Loucy (cell line): ENCODE data around the gene SPTB.

ENCODE experiments used
- H2AFZ ChIP-seq: fragments of 200-600 bp; sonication (generic); 2 replicates; pipeline ENCODE4 v1.6.0; 2016; ENCODE audit warnings: antibody characterized with exemption, mild to moderate bottlenecking, low read length, moderate library complexity
- H3F3A ChIP-seq: fragments of 200-600 bp; 2 replicates; pipeline ENCODE4 v1.6.0; 2016; ENCODE audit warnings: antibody characterized with exemption, low read depth, mild to moderate bottlenecking
- H3K27me3 ChIP-seq: fragments of 200-600 bp; sonication (generic); 2 replicates; pipeline ENCODE4 v1.6.1; 2014; ENCODE audit warnings: low read length, mild to moderate bottlenecking; ENCODE audit not compliant: insufficient read depth, poor library complexity, severe bottlenecking
- H3K36me3 ChIP-seq: fragments of 200-600 bp; sonication (generic); 2 replicates; pipeline ENCODE4 v1.6.1; 2016; ENCODE audit warnings: low read length; ENCODE audit not compliant: insufficient read depth
- H3K4me1 ChIP-seq: fragments of 200-600 bp; sonication (generic); 2 replicates; pipeline ENCODE4 v1.5.1; 2014; ENCODE audit warnings: low read length, mild to moderate bottlenecking; ENCODE audit not compliant: insufficient read depth, poor library complexity, severe bottlenecking
- H3K4me2 ChIP-seq: fragments of 200-600 bp; sonication (generic); 2 replicates; pipeline ENCODE4 v1.6.0; 2014; ENCODE audit warnings: antibody characterized with exemption, low read length, low read depth, mild to moderate bottlenecking; ENCODE audit not compliant: poor library complexity, severe bottlenecking
- H3K4me3 ChIP-seq: fragments of 200-600 bp; sonication (generic); 2 replicates; pipeline ENCODE4 v1.5.1; 2014; ENCODE audit warnings: low read length, mild to moderate bottlenecking, mixed read lengths; ENCODE audit not compliant: poor library complexity, severe bottlenecking
- H3K79me2 ChIP-seq: fragments of 200-600 bp; sonication (generic); 2 replicates; pipeline ENCODE4 v1.6.1; 2014; ENCODE audit warnings: low read length; ENCODE audit not compliant: insufficient read depth
- H3K9ac ChIP-seq: fragments of 200-600 bp; sonication (generic); 2 replicates; pipeline ENCODE4 v1.6.0; 2014; ENCODE audit warnings: mild to moderate bottlenecking, low read depth, low read length, moderate library complexity; ENCODE audit not compliant: poor library complexity, severe bottlenecking
- H3K9me2 ChIP-seq: fragments of 200-600 bp; sonication (generic); replicated peaks from 2 replicates; pipeline ENCODE4 v1.6.1; 2016; ENCODE audit warnings: low read depth, low read length, mixed read lengths
- H3K9me3 ChIP-seq: fragments of 200-600 bp; sonication (generic); 2 replicates; pipeline ENCODE4 v1.6.1; 2014; ENCODE audit warnings: mild to moderate bottlenecking, antibody characterized with exemption, low read length, low read depth; ENCODE audit not compliant: insufficient read depth
- H4K20me1 ChIP-seq: fragments of 200-600 bp; sonication (generic); 2 replicates; pipeline ENCODE4 v1.6.0; 2014; ENCODE audit warnings: antibody characterized with exemption, low read length, mild to moderate bottlenecking; ENCODE audit not compliant: insufficient read depth, poor library complexity, severe bottlenecking
- CTCF ChIP-seq: fragments of 200-600 bp; sonication (generic); conservative IDR thresholded peaks from 2 replicates; pipeline ENCODE4 v1.5.1; 2014; ENCODE audit warnings: mild to moderate bottlenecking, antibody characterized with exemption, low read length
- EZH2phosphoT487 ChIP-seq: fragments of 200-600 bp; IDR thresholded peaks from 2 replicates; pipeline ENCODE4 v1.6.1; 2018; ENCODE audit warnings: antibody characterized with exemption, mild to moderate bottlenecking, moderate library complexity, borderline replicate concordance

Gene SPTB

DNA sequence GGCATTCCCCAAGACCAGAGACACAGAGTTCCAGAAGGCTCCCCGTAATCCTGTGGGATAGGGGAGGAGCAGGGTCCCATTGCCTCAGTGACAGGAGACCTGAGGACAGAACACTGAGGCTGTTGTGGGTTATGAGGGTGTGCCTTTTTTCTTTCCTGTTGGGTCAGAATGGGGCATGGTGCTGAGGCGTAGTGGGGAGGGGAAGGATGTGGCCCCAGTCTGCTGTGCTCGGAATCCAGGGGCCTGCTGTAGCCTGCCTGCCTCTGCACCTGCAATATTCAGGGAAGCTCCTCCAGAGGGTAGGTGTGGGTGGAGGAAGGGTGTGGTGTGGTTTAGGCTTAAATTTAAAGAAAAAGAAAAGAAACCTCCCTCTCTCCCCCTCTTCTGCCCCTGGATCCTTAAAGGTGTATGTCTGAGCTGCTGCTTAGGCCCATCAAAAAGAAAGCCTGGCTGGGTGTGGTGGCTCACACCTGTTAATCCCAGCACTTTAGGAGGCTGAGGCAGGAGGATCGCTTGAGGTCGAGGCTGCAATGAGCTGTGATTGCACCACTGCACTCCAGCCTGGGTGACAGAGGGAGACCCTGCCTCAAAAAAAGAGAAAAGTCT, 156.8 kb downstream of the SPTB start:
- Histone ChIP-seq H3K9me3 (no peaks in the 10 kb centered on the region), H3F3A (no peaks in the 10 kb centered on the region), H3K9me2 (no peaks in the 10 kb centered on the region), H3K27me3 (no peaks in the 10 kb centered on the region), H3K36me3 (peaks cover 6% of the 10 kb centered on the region; the same call in 1 of the 2 replicates), H3K4me3 (no peak overlapping the region), H4K20me1 (peaks cover 8% of the 10 kb centered on the region), H3K79me2 (peaks cover 83% of the 10 kb centered on the region), H3K9ac (no peak overlapping the region), H3K4me1 (peaks cover 45% of the 10 kb centered on the region), H3K4me2 (no peak overlapping the region), H2AFZ (no peak overlapping the region)
- no peak for TF ChIP-seq CTCF
- no peak for TF ChIP-seq EZH2phosphoT487

DNA sequence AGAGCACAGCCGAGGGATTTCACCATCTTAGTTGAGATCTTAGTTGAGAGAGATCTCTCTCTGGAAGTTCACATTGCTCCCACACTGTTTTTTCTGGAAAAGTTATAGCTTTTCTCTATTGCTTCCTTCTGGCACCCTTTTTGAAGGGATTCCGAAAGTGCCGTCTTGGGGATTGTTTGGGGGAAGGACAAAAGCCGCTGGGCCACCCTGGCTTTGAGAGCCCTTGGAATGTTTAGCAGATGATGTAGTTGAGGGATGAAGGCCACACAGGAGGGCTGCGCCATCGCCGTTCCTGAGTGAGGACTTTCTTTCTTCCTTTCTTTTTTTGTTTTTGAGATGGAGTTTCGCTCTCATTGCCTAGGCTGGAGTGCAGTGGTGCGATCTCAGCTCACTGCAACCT, 157.8 kb downstream of the SPTB start:
- no peaks in the 10 kb centered on the region for H3F3A ChIP-seq

DNA sequence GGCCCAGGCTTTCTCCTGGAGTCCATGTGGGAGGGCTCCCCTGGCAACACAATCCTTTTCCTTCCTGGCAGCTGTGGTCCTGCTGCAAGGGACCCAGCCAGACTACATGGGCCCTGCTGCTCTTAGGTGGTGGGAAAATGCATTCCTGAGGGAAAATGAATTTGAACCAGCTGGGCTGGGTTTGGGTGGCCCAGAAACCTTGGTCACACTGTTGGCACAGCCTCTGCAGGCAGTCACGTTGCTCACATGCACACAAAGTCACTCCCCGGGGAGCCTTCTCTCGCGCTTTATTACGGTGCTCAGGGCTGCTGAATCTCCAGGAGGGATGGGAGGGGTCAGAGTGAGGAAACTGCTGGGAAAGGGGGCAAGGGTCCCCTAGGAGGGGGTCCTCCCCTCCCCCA, 158.3 kb downstream of the SPTB start:
- H3K4me3 ChIP-seq = no peak overlapping the region
- TF ChIP-seq CTCF (no peak), EZH2phosphoT487 (no peak)

More for the DNA sequence above, 157.8 kb downstream of the SPTB start:
- Histone ChIP-seq H2AFZ (no peak overlapping the region), H3K9me2 (no peaks in the 10 kb centered on the region), H3K9ac (no peak overlapping the region), H3K9me3 (no peaks in the 10 kb centered on the region), H3K27me3 (no peaks in the 10 kb centered on the region), H3K4me1 (peaks cover 56% of the 10 kb centered on the region), H3K36me3 (no peaks in the 10 kb centered on the region), H3K4me3 (no peak overlapping the region), H3K79me2 (peaks cover 93% of the 10 kb centered on the region), H4K20me1 (peaks cover 8% of the 10 kb centered on the region), H3K4me2 (no peak overlapping the region)
- TF ChIP-seq EZH2phosphoT487 (no peak), CTCF (no peak)

More for the DNA sequence above, 158.3 kb downstream of the SPTB start:
- Histone ChIP-seq H3K4me1 (peaks cover 61% of the 10 kb centered on the region), H3F3A (no peaks in the 10 kb centered on the region), H3K4me2 (no peak overlapping the region), H3K9me3 (no peaks in the 10 kb centered on the region), H3K79me2 (peaks cover 96% of the 10 kb centered on the region), H4K20me1 (peaks cover 8% of the 10 kb centered on the region), H3K27me3 (no peaks in the 10 kb centered on the region), H3K9me2 (no peaks in the 10 kb centered on the region), H3K36me3 (no peaks in the 10 kb centered on the region), H2AFZ (no peak overlapping the region), H3K9ac (peak overlapping the region; percentile 9)
